Muscle of leg (tissue), 11 donors: ENCODE data around the gene ZBED2. TPM values are rescaled to one million over a fixed set of nuclear protein-coding genes. Genes with fewer than 3 reads are reported as not detected.
"Not testable (repeated sequence)": the region's sequence is repeated elsewhere in the genome, so short reads cannot be mapped to it uniquely, and the experiment has no call there.

Experiments used
- DNase-seq: peaks from one replicate; pipeline ENCODE4 v3.0.0; 2013
- H3K27ac ChIP-seq: one replicate; pipeline ENCODE4 v1.5.1; 2013; ENCODE audit warnings: mild to moderate bottlenecking, low read length, control low read depth
- H3K27me3 ChIP-seq: one replicate; pipeline ENCODE4 v1.6.1; 2013; ENCODE audit warnings: low read length; ENCODE audit not compliant: control insufficient read depth, insufficient read depth
- H3K36me3 ChIP-seq: one replicate; pipeline ENCODE4 v1.6.1; 2013; ENCODE audit warnings: low read length; ENCODE audit not compliant: control insufficient read depth, insufficient read depth
- H3K4me1 ChIP-seq: one replicate; pipeline ENCODE4 v1.6.1; 2013; ENCODE audit warnings: low read length; ENCODE audit not compliant: control insufficient read depth, insufficient read depth
- H3K4me3 ChIP-seq: one replicate; pipeline ENCODE4 v1.5.1; 2013; ENCODE audit warnings: low read length, control low read depth
- H3K9me3 ChIP-seq: replicated peaks from 2 replicates; pipeline ENCODE4 v1.6.1; 2013; ENCODE audit warnings: low read depth, low read length; ENCODE audit not compliant: control insufficient read depth
- WGBS: methylation state at CpG from one replicate; pipeline ENCODE4 v1.1.5; 2013; ENCODE audit warnings: missing lambda C conversion rate; ENCODE audit not compliant: insufficient coverage; 5-methylcytosine and 5-hydroxymethylcytosine counted together
- polyA plus RNA-seq, 8 donors: library from polyadenylated mRNA; unstranded; fragments of 120-200 nt; gene quantifications; one replicate each; pipeline versions ENCODE4 v1.2.1 to v1.2.3, GENCODE V29; 2013; ENCODE audit warnings: inconsistent platforms in 1 of 8, low replicate concordance in 1 of 8; ENCODE audit not compliant: insufficient read length in 8 of 8, insufficient read depth in 1 of 8
- total RNA-seq: library from RNA; stranded (reverse); fragments of 120-200 nt; gene quantifications from one replicate; pipeline ENCODE4 v1.2.4, GENCODE V29; 2013

Gene ZBED2
- total and polyA plus RNA-seq, 9 donors, result 0.07 TPM; not detected in 8

GRCh38 chr3:111561902-111562301 lies 33.2 kb downstream of the ZBED2 start:
- not testable (repeated sequence) for H3K27ac ChIP-seq, H3K9me3 ChIP-seq, H3K4me3 ChIP-seq, H3K27me3 ChIP-seq, DNase-seq, H3K4me1 ChIP-seq, H3K36me3 ChIP-seq
- 97% methylated on average over 15 of the region's 25 CpGs for WGBS

GRCh38 chr3:111548756-111549155 lies 46.4 kb downstream of the ZBED2 start:
- Histone ChIP-seq H3K27me3 (no peaks in the 10 kb centered on the region), H3K36me3 (no peaks in the 10 kb centered on the region), H3K4me3 (no peak overlapping the region), H3K9me3 (no peaks in the 10 kb centered on the region), H3K27ac (no peak overlapping the region), H3K4me1 (no peaks in the 10 kb centered on the region)
- DNase-seq, result no peak

DNA sequence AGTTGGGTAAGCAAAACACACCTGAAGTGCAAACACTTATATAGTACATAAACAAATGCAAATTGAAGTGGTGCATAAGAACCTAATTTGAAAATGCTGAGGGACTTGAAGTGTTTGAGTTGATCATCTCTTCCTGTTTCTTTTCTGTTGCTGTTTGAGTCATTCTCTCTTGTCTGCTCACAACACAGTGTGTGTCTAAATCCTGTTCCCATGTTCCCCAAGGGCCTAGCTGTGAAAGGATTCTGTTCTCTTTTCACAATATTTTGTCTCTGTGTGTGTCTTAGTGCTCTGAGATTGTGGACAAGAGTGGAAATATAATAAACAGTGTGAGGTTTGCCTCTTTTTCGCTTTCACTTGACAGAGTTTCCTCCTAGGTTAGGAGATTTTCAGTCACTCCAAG lies 47.1 kb downstream of the ZBED2 start:
- Histone ChIP-seq H3K27me3 (no peaks in the 10 kb centered on the region), H3K4me1 (no peaks in the 10 kb centered on the region), H3K27ac (no peak overlapping the region), H3K36me3 (no peaks in the 10 kb centered on the region), H3K4me3 (no peak overlapping the region), H3K9me3 (no peaks in the 10 kb centered on the region)
- DNase-seq, result no peak
- no CpG with 5 or more reads among the region's 1 CpG for WGBS

GRCh38 chr3:111547631-111548030 lies 47.5 kb downstream of the ZBED2 start:
- DNase-seq, result no peak
- H3K9me3 ChIP-seq, result no peaks in the 10 kb centered on the region
- H3K27me3 ChIP-seq, result no peaks in the 10 kb centered on the region
- WGBS, result 80% methylated on average over 3 of the region's 4 CpGs
- no peak overlapping the region for H3K27ac ChIP-seq
- no peaks in the 10 kb centered on the region for H3K36me3 ChIP-seq
- H3K4me3 ChIP-seq, result no peak overlapping the region
- no peaks in the 10 kb centered on the region for H3K4me1 ChIP-seq

- no peak overlapping the region for H3K27ac ChIP-seq
- DNase-seq, result no peak
- no CpG with 5 or more reads among the region's 2 CpGs for WGBS
- no peaks in the 10 kb centered on the region for H3K36me3 ChIP-seq
- no peaks in the 10 kb centered on the region for H3K9me3 ChIP-seq
- H3K4me3 ChIP-seq, result no peak overlapping the region
- H3K4me1 ChIP-seq, result no peaks in the 10 kb centered on the region
- H3K27me3 ChIP-seq, result no peaks in the 10 kb centered on the region
Measured at GRCh38 chr3:111545349-111545748, 49.8 kb downstream of the ZBED2 start.

Other genes starting within 250 kb of the ZBED2 start
- 0.22 TPM for gene CD96, start 53.1 kb downstream of the ZBED2 start, total RNA-seq
- under 1 TPM; 0.25 to 0.48 (median 0.35) TPM for gene CD96, start 53.1 kb downstream of the ZBED2 start, polyA plus RNA-seq
- 0.58 TPM for gene PLCXD2, start 79.3 kb upstream of the ZBED2 start, total RNA-seq
- gene PLCXD2, start 79.3 kb upstream of the ZBED2 start, polyA plus RNA-seq, result under 1 TPM; 0.53 to 0.99 (median 0.87) TPM